ENCODE results near the gene TUBD1. TPM values are rescaled to one million over a fixed set of nuclear protein-coding genes. Genes with fewer than 3 reads are reported as not detected.
A peak's percentile ranks its signal among the peaks of the same experiment; 100 is the strongest.

The TUBD1 gene
- total and polyA plus RNA-seq, 2 of the 13 experiments (the other 11 are each of a cell fraction or from before 2014, with no cell fraction given): 18.2 to 25.9 TPM

- TF ChIP-seq, protein P1, sequence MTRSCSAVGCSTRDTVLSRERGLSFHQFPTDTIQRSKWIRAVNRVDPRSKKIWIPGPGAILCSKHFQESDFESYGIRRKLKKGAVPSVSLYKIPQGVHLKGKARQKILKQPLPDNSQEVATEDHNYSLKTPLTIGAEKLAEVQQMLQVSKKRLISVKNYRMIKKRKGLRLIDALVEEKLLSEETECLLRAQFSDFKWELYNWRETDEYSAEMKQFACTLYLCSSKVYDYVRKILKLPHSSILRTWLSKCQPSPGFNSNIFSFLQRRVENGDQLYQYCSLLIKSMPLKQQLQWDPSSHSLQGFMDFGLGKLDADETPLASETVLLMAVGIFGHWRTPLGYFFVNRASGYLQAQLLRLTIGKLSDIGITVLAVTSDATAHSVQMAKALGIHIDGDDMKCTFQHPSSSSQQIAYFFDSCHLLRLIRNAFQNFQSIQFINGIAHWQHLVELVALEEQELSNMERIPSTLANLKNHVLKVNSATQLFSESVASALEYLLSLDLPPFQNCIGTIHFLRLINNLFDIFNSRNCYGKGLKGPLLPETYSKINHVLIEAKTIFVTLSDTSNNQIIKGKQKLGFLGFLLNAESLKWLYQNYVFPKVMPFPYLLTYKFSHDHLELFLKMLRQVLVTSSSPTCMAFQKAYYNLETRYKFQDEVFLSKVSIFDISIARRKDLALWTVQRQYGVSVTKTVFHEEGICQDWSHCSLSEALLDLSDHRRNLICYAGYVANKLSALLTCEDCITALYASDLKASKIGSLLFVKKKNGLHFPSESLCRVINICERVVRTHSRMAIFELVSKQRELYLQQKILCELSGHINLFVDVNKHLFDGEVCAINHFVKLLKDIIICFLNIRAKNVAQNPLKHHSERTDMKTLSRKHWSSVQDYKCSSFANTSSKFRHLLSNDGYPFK (CRISPR knock-in tag; IDR thresholded peaks at IDR 0.05; ENCODE audit: borderline replicate concordance): no peak
- TF ChIP-seq SP140L (CRISPR knock-in tag; IDR thresholded peaks at IDR 0.05; ENCODE audit: borderline replicate concordance) (peak; percentile 23; the same call in 1 of the 2 replicates), CBX2 (IDR thresholded peaks at IDR 0.05; ENCODE audit: low read depth, low read length) (no peak), CBX2 (CRISPR knock-in tag; IDR thresholded peaks at IDR 0.05; ENCODE audit: low read depth) (no peak), GATA4 (IDR thresholded peaks at IDR 0.05; ENCODE audit: borderline replicate concordance, low read depth) (peak; percentile 84), MIXL1 (CRISPR knock-in tag; IDR thresholded peaks at IDR 0.05) (peak; percentile 40), ZNF496 (CRISPR knock-in tag; IDR thresholded peaks at IDR 0.05; ENCODE audit: insufficient replicate concordance) (no peak), SPEN (CRISPR knock-in tag; IDR thresholded peaks at IDR 0.05; ENCODE audit: low read depth) (peak; percentile 8; the same call in 1 of the 2 replicates), HOXD1 (CRISPR knock-in tag; IDR thresholded peaks at IDR 0.05) (peak; percentile 81; the same call in 1 of the 2 replicates), ZNF75D (CRISPR knock-in tag; IDR thresholded peaks at IDR 0.05; ENCODE audit: borderline replicate concordance) (no peak), KDM5A (IDR thresholded peaks at IDR 0.05; ENCODE audit: borderline replicate concordance, low read length) (no peak; the same call in 1 of the 2 replicates), HNRNPUL1 (IDR thresholded peaks at IDR 0.05; ENCODE audit: low read depth, low read length) (no peak; the same call in 1 of the 2 replicates), RELA (CRISPR knock-in tag; IDR thresholded peaks at IDR 0.05) (peak; percentile 97), ZNF33A (CRISPR knock-in tag; IDR thresholded peaks at IDR 0.05; ENCODE audit: borderline replicate concordance) (no peak), SMAD9 (CRISPR knock-in tag; IDR thresholded peaks at IDR 0.05) (no peak), SP2 (CRISPR knock-in tag; IDR thresholded peaks at IDR 0.05) (no peak), SRSF9 (IDR thresholded peaks at IDR 0.05; ENCODE audit: borderline replicate concordance, insufficient read depth, low read depth, low read length, poor library complexity, severe bottlenecking) (no peak), RFX5 (IDR thresholded peaks at IDR 0.05; ENCODE audit: low read depth, low read length) (no peak)
- TF ChIP-seq, protein P2, sequence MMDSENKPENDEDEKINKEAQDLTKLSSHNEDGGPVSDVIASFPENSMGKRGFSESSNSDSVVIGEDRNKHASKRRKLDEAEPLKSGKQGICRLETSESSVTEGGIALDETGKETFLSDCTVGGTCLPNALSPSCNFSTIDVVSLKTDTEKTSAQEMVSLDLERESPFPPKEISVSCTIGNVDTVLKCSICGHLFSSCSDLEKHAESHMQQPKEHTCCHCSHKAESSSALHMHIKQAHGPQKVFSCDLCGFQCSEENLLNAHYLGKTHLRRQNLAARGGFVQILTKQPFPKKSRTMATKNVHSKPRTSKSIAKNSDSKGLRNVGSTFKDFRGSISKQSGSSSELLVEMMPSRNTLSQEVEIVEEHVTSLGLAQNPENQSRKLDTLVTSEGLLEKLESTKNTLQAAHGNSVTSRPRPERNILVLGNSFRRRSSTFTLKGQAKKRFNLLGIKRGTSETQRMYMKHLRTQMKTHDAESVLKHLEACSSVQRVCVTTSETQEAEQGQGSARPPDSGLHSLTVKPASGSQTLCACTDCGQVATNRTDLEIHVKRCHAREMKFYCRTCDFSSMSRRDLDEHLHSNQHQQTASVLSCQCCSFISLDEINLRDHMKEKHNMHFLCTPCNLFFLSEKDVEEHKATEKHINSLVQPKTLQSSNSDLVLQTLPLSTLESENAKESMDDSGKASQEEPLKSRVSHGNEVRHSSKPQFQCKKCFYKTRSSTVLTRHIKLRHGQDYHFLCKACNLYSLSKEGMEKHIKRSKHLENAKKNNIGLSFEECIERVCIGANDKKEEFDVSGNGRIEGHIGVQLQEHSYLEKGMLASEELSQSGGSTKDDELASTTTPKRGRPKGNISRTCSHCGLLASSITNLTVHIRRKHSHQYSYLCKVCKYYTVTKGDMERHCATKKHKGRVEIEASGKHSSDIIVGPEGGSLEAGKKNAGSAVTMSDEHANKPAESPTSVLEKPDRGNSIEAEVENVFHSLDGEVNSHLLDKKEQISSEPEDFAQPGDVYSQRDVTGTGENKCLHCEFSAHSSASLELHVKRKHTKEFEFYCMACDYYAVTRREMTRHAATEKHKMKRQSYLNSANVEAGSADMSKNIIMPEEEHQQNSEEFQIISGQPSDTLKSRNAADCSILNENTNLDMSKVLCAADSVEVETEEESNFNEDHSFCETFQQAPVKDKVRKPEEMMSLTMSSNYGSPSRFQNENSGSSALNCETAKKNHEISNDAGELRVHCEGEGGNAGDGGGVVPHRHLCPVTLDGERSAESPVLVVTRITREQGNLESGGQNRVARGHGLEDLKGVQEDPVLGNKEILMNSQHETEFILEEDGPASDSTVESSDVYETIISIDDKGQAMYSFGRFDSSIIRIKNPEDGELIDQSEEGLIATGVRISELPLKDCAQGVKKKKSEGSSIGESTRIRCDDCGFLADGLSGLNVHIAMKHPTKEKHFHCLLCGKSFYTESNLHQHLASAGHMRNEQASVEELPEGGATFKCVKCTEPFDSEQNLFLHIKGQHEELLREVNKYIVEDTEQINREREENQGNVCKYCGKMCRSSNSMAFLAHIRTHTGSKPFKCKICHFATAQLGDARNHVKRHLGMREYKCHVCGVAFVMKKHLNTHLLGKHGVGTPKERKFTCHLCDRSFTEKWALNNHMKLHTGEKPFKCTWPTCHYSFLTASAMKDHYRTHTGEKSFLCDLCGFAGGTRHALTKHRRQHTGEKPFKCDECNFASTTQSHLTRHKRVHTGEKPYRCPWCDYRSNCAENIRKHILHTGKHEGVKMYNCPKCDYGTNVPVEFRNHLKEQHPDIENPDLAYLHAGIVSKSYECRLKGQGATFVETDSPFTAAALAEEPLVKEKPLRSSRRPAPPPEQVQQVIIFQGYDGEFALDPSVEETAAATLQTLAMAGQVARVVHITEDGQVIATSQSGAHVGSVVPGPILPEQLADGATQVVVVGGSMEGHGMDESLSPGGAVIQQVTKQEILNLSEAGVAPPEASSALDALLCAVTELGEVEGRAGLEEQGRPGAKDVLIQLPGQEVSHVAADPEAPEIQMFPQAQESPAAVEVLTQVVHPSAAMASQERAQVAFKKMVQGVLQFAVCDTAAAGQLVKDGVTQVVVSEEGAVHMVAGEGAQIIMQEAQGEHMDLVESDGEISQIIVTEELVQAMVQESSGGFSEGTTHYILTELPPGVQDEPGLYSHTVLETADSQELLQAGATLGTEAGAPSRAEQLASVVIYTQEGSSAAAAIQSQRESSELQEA (CRISPR knock-in tag; IDR thresholded peaks at IDR 0.05; ENCODE audit: not compliant biosample characterization): no peak
Measured at GRCh38 chr17:59846394-59847165, 46.2 kb downstream of the TUBD1 start (continued).
